Measurements from ENCODE around the gene RBMY1J.
"Not testable (repeated sequence)": the region's sequence is repeated elsewhere in the genome, so short reads cannot be mapped to it uniquely, and the experiment has no call there.

RBMY1J gene

GRCh38 chrY:22403110-22403509 is at the start of gene RBMY1J:
Gene RBMY1J, plus strand, starts transcription at chrY:22403410. Its CDS starts 2,038 bp downstream, at chrY:22405448.
- not testable (repeated sequence) for DNase-seq

GRCh38 chrY:22367416-22367815 is 35.8 kb upstream of the RBMY1J start:
- no peak for DNase-seq

GRCh38 chrY:22370623-22371022 is 32.6 kb upstream of the RBMY1J start:
- no peak for DNase-seq

GRCh38 chrY:22373494-22373893 is 29.7 kb upstream of the RBMY1J start:
- no peak for DNase-seq

- DNase-seq: not testable (repeated sequence)
Observed at GRCh38 chrY:22444718-22445396, 41.6 kb downstream of the RBMY1J start.

- DNase-seq: not testable (repeated sequence)
Observed at GRCh38 chrY:22455522-22455921, 52.3 kb downstream of the RBMY1J start.

GRCh38 chrY:22461962-22462361 is 58.8 kb downstream of the RBMY1J start:
- not testable (repeated sequence) for DNase-seq

All from NCI-H226 (cell line).